Memory B cell (primary cell): ENCODE data around the gene C5AR2.
"Not testable (repeated sequence)": the region's sequence is repeated elsewhere in the genome, so short reads cannot be mapped to it uniquely, and the experiment has no call there.

Experiments
- ATAC-seq: fragments of 150-1000 bp; cut with Tn5 transposase; 2 replicates; pipeline ENCODE4 v1.10.0; 2021; ENCODE audit warnings: low read depth, mild to moderate bottlenecking, moderate library complexity
- DNase-seq, 2 donors: peaks; one replicate each; pipeline ENCODE4 v3.0.0; 2022; ENCODE audit warnings: low spot score in 2 of 2
- H3K27ac Mint-ChIP-seq: one replicate; pipeline ENCODE4 v1.8.0; 2022; ENCODE audit warnings: mild to moderate bottlenecking, moderate library complexity, mixed read lengths
- H3K27me3 Mint-ChIP-seq: one replicate; pipeline ENCODE4 v1.8.0; 2022; ENCODE audit warnings: mixed read lengths
- H3K36me3 Mint-ChIP-seq: one replicate; pipeline ENCODE4 v1.8.0; 2022; ENCODE audit warnings: mild to moderate bottlenecking, mixed read lengths
- H3K4me1 Mint-ChIP-seq: one replicate; pipeline ENCODE4 v1.8.0; 2022; ENCODE audit warnings: mixed read lengths
- H3K4me3 Mint-ChIP-seq: one replicate; pipeline ENCODE4 v1.8.0; 2022; ENCODE audit warnings: mild to moderate bottlenecking, moderate library complexity, mixed read lengths
- H3K9me3 Mint-ChIP-seq: one replicate; pipeline ENCODE4 v1.8.0; 2022; ENCODE audit warnings: mixed read lengths

C5AR2 gene

DNA sequence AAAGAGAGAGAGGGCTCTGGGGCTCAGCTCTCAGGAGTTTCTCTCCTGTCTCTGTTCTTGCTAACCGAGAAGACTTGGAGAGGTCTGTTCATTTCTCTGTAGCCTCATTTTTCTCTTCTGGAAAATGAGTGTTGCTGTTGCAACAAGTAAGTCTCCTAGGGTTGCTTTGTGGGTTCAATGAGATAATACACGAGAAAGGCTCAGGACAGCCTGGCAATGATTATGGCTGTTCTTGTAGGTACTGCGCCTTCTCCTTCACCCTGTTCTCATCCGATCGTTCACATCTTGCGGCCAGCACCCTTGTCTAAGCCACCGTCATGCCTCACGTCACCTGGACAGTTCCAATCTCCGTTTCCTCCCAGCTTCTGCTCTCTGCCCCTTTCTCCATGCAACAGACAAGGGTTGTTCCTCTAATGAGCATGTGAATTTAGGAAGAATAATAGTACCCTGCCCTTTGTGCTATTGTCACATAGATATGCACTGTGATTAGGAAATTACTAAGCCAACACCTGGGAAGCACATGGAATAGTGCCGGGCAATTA, 18.1 kb upstream of the C5AR2 start:
- H3K27me3 Mint-ChIP-seq, result peaks cover 16% of the 10 kb centered on the region
- DNase-seq (no peak), ATAC-seq (no peak)
- H3K4me3 Mint-ChIP-seq, result no peak overlapping the region
- peaks cover 3% of the 10 kb centered on the region for H3K4me1 Mint-ChIP-seq
- no peak overlapping the region for H3K27ac Mint-ChIP-seq
- H3K36me3 Mint-ChIP-seq, result no peaks in the 10 kb centered on the region
- no peaks in the 10 kb centered on the region for H3K9me3 Mint-ChIP-seq

DNA sequence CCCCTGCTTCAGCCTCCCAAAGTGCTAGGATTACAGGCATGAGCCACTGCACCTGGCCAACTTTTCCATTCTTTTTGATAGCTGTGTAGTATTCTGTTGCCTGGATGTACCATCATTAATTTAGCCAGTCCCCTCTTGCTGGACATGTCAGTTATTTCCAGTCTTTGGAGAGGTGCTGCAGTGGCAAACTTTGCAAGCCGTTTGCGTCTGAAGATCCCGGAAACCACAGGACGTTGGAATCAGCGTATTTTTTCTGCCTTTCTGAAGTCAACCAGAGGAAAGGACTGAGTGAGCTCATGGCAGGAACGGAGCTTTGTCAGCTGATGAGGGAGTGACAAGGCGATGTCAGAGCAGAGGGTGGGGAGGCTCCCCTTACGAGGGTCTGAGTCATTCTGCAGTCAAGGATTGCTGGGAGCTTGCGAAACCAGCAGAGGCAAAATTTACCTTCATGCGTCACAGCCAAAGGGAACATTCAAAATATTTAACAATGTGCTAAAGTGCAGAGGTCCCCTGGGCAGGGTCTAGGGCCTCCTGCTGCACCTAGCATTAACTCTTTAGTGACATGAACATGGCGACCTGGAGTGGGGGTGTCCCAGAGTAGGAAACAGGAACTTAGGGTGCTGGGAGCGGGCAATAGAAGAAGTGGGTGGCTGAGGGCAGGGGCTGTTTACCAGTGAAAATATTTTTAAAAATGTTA, 16.7 kb upstream of the C5AR2 start:
- DNase-seq (no peak), ATAC-seq (peak; percentile 41)
- Mint-ChIP-seq H3K27me3 (peaks cover 15% of the 10 kb centered on the region), H3K4me1 (no peaks in the 10 kb centered on the region), H3K9me3 (no peaks in the 10 kb centered on the region), H3K27ac (no peak overlapping the region), H3K36me3 (no peaks in the 10 kb centered on the region), H3K4me3 (no peak overlapping the region)

DNA sequence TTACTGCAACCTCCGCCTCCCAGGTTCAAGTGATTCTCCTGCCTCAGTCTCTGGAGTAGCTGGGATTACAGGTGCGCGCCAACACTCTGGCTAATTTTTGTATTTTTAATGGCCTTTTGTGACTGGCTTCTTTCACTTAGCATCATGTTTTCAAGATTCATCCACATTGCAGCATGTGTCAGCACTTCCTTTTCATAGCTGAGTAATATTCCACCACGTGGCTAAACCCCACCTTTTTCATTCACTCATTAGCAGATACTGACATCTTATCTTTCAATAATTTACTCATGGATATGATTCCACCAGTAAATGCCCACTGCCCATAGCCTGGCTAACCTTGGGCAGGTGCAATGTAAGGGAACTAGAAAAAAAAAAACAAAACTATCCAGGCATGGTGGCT, 15.5 kb upstream of the C5AR2 start:
- DNase-seq, result no peak
- no peak overlapping the region for H3K27ac Mint-ChIP-seq
- H3K27me3 Mint-ChIP-seq, result peaks cover 18% of the 10 kb centered on the region
- ATAC-seq, result no peak
- no peaks in the 10 kb centered on the region for H3K4me1 Mint-ChIP-seq
- H3K4me3 Mint-ChIP-seq, result no peak overlapping the region
- no peaks in the 10 kb centered on the region for H3K9me3 Mint-ChIP-seq
- no peaks in the 10 kb centered on the region for H3K36me3 Mint-ChIP-seq

DNA sequence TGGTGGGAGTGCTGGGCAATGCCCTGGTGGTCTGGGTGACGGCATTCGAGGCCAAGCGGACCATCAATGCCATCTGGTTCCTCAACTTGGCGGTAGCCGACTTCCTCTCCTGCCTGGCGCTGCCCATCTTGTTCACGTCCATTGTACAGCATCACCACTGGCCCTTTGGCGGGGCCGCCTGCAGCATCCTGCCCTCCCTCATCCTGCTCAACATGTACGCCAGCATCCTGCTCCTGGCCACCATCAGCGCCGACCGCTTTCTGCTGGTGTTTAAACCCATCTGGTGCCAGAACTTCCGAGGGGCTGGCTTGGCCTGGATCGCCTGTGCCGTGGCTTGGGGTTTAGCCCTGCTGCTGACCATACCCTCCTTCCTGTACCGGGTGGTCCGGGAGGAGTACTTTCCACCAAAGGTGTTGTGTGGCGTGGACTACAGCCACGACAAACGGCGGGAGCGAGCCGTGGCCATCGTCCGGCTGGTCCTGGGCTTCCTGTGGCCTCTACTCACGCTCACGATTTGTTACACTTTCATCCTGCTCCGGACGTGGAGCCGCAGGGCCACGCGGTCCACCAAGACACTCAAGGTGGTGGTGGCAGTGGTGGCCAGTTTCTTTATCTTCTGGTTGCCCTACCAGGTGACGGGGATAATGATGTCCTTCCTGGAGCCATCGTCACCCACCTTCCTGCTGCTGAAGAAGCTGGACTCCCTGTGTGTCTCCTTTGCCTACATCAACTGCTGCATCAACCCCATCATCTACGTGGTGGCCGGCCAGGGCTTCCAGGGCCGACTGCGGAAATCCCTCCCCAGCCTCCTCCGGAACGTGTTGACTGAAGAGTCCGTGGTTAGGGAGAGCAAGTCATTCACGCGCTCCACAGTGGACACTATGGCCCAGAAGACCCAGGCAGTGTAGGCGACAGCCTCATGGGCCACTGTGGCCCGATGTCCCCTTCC, 11.8 kb upstream of the C5AR2 start:
- H3K9me3 Mint-ChIP-seq, result peaks cover 1% of the 10 kb centered on the region
- H3K27me3 Mint-ChIP-seq, result peaks cover 22% of the 10 kb centered on the region
- no peak overlapping the region for H3K27ac Mint-ChIP-seq
- H3K36me3 Mint-ChIP-seq, result no peaks in the 10 kb centered on the region
- no peak for ATAC-seq
- no peak for DNase-seq
- H3K4me1 Mint-ChIP-seq, result peaks cover 2% of the 10 kb centered on the region
- H3K4me3 Mint-ChIP-seq, result no peak overlapping the region

DNA sequence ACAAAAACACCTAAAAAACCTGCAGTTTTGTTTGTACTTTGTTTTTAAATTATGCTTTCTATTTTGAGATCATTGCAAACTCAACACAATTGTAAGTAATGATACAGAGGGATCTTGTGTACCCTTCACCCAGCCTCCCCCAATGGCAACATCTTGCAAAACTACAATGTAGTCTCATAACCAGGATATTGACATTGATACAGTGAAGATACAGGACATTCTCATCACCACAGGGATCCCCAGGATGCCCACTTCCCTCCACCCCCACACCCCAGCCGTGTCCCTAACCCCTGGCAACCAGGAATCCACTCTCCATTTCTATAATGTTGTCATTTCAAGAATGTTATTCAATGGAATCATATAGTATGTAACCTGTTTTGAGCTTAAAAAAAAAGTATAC, 10.3 kb upstream of the C5AR2 start:
- peaks cover 1% of the 10 kb centered on the region for H3K9me3 Mint-ChIP-seq
- ATAC-seq, result no peak
- H3K36me3 Mint-ChIP-seq, result no peaks in the 10 kb centered on the region
- H3K4me3 Mint-ChIP-seq, result no peak overlapping the region
- no peak overlapping the region for H3K27ac Mint-ChIP-seq
- peaks cover 2% of the 10 kb centered on the region for H3K4me1 Mint-ChIP-seq
- H3K27me3 Mint-ChIP-seq, result peaks cover 17% of the 10 kb centered on the region
- DNase-seq, result no peak

DNA sequence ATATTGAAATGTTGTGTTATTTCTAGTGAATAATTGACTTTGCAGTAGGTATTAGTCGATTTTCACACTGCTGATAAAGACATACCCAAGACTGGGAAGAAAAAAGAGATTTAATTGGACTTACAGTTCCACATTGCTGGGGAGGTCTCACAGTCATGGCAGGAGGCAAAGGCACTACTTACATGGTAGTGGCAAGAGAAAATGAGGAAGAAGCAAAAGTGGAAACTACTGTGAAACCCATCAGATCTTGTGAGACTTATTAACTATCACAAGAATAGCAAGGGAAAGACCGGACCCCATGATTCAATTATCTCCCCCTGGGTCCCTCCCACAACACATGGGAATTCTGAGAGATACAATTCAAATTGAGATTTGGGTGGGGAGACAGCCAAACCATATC, 9.9 kb upstream of the C5AR2 start:
- Mint-ChIP-seq H3K27me3 (peaks cover 17% of the 10 kb centered on the region), H3K36me3 (no peaks in the 10 kb centered on the region), H3K4me1 (peaks cover 2% of the 10 kb centered on the region), H3K27ac (no peak overlapping the region), H3K9me3 (peaks cover 1% of the 10 kb centered on the region), H3K4me3 (no peak overlapping the region)
- no peak for ATAC-seq
- DNase-seq, result no peak

DNA sequence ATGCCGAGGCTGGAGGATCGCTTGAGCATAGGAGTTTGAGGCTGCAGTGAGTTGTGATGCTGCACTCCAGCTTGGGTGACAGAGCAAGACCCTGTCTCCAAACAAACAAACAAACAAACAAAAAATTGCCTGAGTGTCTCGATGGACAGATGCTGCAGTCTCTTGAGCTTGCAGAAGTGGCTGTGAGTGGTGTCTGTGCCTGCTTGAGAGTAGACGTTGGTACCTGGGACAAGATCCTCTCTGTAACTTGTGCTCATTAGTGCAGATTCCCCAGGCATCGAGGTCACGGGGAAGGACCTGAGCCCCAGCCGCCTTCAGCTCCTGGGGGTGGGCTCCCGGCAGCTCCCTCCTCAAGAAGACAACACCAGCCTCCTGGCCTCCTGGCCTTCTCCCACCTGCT, 8.6 kb upstream of the C5AR2 start:
- Mint-ChIP-seq H3K4me1 (peaks cover 2% of the 10 kb centered on the region), H3K27ac (no peak overlapping the region), H3K4me3 (no peak overlapping the region), H3K36me3 (no peaks in the 10 kb centered on the region), H3K27me3 (peaks cover 17% of the 10 kb centered on the region), H3K9me3 (peaks cover 1% of the 10 kb centered on the region)
- no peak for ATAC-seq
- no peak for DNase-seq

DNA sequence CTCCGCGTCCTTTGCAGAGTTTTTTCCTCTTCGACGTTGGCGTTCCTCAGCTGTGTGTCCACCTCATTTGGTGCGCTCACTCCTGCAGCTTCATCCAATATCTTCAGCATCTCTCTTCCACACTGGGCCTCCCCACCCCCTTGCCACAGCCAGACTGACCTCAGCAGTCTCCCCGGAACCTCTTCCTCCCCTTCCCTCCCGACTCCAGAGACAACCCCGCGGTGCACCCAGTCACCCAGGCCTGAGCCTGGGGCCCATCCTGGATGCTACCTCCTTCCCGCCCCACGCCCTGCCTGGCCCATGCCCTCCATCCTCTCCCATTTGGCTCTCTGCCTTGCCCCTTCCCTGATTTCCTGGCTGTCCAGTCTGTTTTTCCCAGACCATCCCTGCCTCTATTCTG, 8.1 kb upstream of the C5AR2 start:
- ATAC-seq (no peak), DNase-seq (no peak)
- Mint-ChIP-seq H3K27ac (no peak overlapping the region), H3K4me3 (no peak overlapping the region), H3K27me3 (peaks cover 17% of the 10 kb centered on the region), H3K4me1 (peaks cover 2% of the 10 kb centered on the region), H3K36me3 (no peaks in the 10 kb centered on the region), H3K9me3 (peaks cover 1% of the 10 kb centered on the region)

DNA sequence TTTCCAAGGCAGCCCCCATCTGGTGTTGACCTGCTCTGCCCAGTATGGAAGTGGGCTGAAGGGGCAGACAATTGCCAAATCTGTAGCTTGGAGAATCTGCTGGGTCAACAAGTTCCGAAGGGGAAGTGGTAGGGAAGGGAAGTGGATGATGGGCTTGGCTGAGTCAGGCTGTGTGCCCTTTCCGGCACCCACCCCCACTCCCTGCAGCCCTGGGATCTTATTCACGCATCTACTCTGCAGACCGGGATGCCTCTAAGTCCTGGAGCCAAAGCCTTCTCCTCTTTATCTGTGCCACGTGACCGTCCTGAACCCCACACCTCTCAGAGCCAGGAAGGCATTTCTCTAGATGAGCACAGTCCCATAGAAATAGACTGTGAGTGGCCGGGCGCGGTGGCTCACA, 7.5 kb upstream of the C5AR2 start:
- Mint-ChIP-seq H3K9me3 (peaks cover 1% of the 10 kb centered on the region), H3K4me3 (no peak overlapping the region), H3K4me1 (peaks cover 2% of the 10 kb centered on the region), H3K36me3 (no peaks in the 10 kb centered on the region), H3K27me3 (peaks cover 17% of the 10 kb centered on the region), H3K27ac (no peak overlapping the region)
- no peak for DNase-seq
- no peak for ATAC-seq

DNA sequence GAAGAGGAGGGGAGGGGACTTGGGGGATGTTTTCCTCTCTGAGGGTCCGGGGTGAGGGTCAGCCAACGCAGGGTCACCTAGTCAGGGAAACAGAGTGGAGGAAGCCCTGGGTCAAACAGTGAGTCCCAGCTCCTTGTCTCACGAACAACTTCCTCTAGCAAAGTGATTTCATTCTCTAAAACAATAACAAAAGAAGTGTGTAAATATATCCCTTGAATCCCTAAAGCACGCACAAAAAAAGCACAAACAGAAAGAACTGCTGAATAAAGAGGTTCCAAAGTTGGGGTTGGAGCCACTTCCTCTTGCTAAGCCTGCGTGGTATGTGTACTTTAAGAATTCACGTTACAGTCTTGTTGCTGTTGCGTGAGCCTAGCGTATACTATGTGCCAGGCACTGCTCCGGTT, 1.5 kb upstream of the C5AR2 start:
- ATAC-seq (no peak), DNase-seq (no peak)
- Mint-ChIP-seq H3K4me3 (no peak overlapping the region), H3K4me1 (no peaks in the 10 kb centered on the region), H3K36me3 (no peaks in the 10 kb centered on the region), H3K27ac (no peak overlapping the region), H3K27me3 (peaks cover 4% of the 10 kb centered on the region), H3K9me3 (no peaks in the 10 kb centered on the region)

DNA sequence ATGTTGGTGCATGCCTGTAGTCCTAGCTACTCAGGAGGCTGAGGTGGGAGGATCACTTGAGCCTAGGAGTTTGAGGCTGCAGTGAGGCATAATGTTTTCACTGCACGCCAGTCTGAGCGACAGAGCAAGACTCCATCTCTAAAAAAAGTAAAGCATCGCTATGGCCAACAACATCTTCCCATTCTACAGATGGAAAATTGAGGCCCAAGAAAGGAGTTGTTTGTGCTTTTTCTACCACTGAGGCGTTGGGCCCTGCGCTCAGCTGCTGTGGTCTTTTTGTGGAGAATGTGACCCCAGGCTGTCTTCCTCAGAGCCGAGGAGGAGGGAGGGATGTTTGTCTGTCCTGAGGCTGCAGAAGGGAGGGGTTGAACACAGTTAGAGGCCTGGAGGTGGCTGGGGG, 485 bp upstream of the C5AR2 start:
- ATAC-seq, result no peak
- no peak overlapping the region for H3K27ac Mint-ChIP-seq
- peaks cover 2% of the 10 kb centered on the region for H3K9me3 Mint-ChIP-seq
- peaks cover 3% of the 10 kb centered on the region for H3K4me1 Mint-ChIP-seq
- H3K36me3 Mint-ChIP-seq, result no peaks in the 10 kb centered on the region
- H3K4me3 Mint-ChIP-seq, result no peak overlapping the region
- no peak for DNase-seq
- peaks cover 6% of the 10 kb centered on the region for H3K27me3 Mint-ChIP-seq

DNA sequence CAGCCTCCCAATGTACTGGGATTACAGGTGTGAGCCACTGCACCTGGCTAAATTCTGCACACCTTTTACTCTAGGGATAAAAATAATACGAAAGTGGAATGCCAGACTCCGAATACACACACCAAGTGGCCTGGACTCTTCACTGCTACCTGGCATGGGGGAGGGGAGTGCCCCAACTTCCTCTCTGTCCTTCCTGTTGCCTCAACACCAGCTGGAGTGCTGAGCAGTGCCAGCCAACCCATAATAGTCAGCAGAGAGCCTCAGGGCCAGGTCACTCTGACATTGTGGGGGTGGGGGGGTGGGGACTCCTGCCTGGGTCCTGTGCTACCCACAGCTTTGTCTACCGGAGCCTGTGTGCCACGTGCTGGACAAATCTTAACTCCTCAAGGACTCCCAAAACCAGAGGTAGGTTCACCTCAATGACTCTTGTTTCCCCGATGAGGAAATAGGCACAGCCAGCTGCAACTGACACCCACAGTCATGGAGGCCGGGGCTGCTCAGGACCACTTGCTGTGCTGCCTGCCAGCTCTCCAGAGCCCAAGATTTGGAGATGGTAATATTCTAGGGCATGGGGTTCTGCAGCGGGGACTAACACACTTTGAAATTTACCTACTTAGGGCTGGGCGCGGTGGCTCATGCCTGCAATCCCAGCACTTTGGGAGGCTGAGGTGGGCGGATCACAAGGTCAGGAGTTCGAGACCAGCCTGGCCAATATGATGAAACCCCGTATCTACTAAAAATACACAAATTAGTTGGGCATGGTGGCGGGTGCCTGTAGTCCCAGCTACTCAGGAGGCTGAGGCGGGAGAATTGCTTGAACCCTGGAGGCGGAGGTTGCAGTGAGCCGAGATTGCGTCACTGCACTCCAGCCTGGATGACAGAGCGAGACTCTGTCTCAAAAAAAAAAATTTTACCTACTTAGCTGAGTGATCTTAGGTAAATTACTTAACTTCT, 5.1 kb downstream of the C5AR2 start:
- Mint-ChIP-seq H3K4me1 (peaks cover 12% of the 10 kb centered on the region), H3K4me3 (peak overlapping the region; percentile 60)
- H3K9me3 Mint-ChIP-seq, H3K36me3 Mint-ChIP-seq, H3K27me3 Mint-ChIP-seq, H3K27ac Mint-ChIP-seq: not testable (repeated sequence)
- ATAC-seq (peak; percentile 89), DNase-seq (peak in 1 of 2 donors; percentile 14)

DNA sequence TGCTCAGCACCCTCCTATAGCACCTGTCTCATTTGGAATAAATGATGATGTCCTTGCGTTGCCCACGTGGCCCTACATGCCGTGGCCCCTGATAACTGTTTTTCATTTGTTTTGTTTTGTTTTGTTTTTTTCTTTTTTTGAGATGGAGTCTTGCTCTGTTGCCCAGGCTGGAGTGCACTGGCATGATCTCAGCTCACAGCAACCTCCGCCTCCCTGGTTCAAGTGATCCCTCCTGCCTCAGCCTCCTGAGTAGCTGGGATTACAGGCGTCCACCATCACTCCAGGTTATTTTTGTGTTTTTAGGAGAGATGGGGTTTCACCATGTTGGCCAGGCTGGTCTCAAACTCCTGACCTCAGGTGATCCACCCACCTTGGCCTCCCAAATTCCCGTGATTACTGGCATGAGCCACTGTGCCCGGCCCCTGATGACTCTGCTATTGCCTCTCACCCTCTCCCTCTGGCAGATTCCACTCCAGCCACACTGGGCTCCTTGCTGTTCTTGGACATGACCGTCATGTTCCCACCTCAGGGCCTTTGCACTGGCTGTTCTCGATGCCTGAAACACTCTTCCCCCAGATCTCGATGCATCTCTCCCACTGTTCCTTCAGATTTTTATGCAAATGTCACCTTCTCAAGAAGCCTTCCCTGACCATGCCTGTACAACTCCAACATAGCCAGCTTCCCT, 7.4 kb downstream of the C5AR2 start:
- DNase-seq, result no peak
- Mint-ChIP-seq H3K36me3 (peaks cover 8% of the 10 kb centered on the region), H3K4me1 (peaks cover 12% of the 10 kb centered on the region), H3K27ac (no peak overlapping the region), H3K27me3 (peaks cover 8% of the 10 kb centered on the region), H3K4me3 (no peak overlapping the region), H3K9me3 (peaks cover 2% of the 10 kb centered on the region)
- no peak for ATAC-seq
